Erythroblast (primary cell): ENCODE results near the gene LONP2.

Source experiments
- GATA1 ChIP-seq: IDR thresholded peaks from 2 replicates; pipeline ENCODE4 v1.6.1; 2011; ENCODE audit warnings: low read depth, mild to moderate bottlenecking, control low read depth, low read length, moderate library complexity
- POLR2A ChIP-seq: IDR thresholded peaks from 2 replicates; pipeline ENCODE4 v1.6.1; 2011; ENCODE audit warnings: mild to moderate bottlenecking, low read length

GRCh38 chr16:48382131-48382530 lies 138.0 kb downstream of the LONP2 start:
- TF ChIP-seq GATA1 (no peak), POLR2A (no peak)
